Measurements from ENCODE around the gene SIRPA.

The SIRPA gene

GRCh38 chr20:1934721-1935573 is 39.7 kb downstream of the SIRPA start:
- H3K4me3 ChIP-seq (ENCODE audit: low read depth, low read length) = no peak overlapping the region
- TF ChIP-seq CTCF (IDR thresholded peaks at IDR 0.05; ENCODE audit: borderline replicate concordance, insufficient read depth, low read depth, low read length) = no peak

- no peak overlapping the region for H3K4me3 ChIP-seq (ENCODE audit: low read depth, low read length)
- no peak for TF ChIP-seq CTCF (IDR thresholded peaks at IDR 0.05; ENCODE audit: borderline replicate concordance, insufficient read depth, low read depth, low read length)
These were observed 40.6 kb downstream of the SIRPA start for GRCh38 chr20:1935696-1936366.

- H3K4me3 ChIP-seq (ENCODE audit: low read depth, low read length) = no peak overlapping the region
- no peak for TF ChIP-seq CTCF (IDR thresholded peaks at IDR 0.05; ENCODE audit: borderline replicate concordance, insufficient read depth, low read depth, low read length)
These were observed 42.2 kb downstream of the SIRPA start for GRCh38 chr20:1937316-1937976.

GRCh38 chr20:1938464-1939269 is 43.5 kb downstream of the SIRPA start:
- no peak for TF ChIP-seq CTCF (IDR thresholded peaks at IDR 0.05; ENCODE audit: borderline replicate concordance, insufficient read depth, low read depth, low read length)
- H3K4me3 ChIP-seq (ENCODE audit: low read depth, low read length) = no peak overlapping the region

GRCh38 chr20:1939270-1939595 is 44.0 kb downstream of the SIRPA start:
- no peak for TF ChIP-seq CTCF (IDR thresholded peaks at IDR 0.05; ENCODE audit: borderline replicate concordance, insufficient read depth, low read depth, low read length)
- no peak overlapping the region for H3K4me3 ChIP-seq (ENCODE audit: low read depth, low read length)

GRCh38 chr20:1940581-1940980 is 45.4 kb downstream of the SIRPA start:
- no peak for TF ChIP-seq CTCF (IDR thresholded peaks at IDR 0.05; ENCODE audit: borderline replicate concordance, insufficient read depth, low read depth, low read length)
- H3K4me3 ChIP-seq (ENCODE audit: low read depth, low read length) = no peak overlapping the region

All from GM12875 (cell line).